ENCODE data around the gene TFPI2.

TFPI2 gene

GRCh38 chr7:93851536-93851935, 39.0 kb downstream of the TFPI2 start:
- DNase-seq: no peak

- no peak for DNase-seq
These were observed 47.3 kb downstream of the TFPI2 start for GRCh38 chr7:93843260-93843659.

GRCh38 chr7:93838966-93839365, 51.6 kb downstream of the TFPI2 start:
- no peak for DNase-seq

- DNase-seq: no peak
These were observed 53.3 kb downstream of the TFPI2 start for GRCh38 chr7:93837245-93837644.

- no peak for DNase-seq
These were observed 54.4 kb downstream of the TFPI2 start for GRCh38 chr7:93836116-93836515.

- DNase-seq: no peak
These were observed 54.9 kb downstream of the TFPI2 start for GRCh38 chr7:93835702-93836101.
